GM23338 (cell line): ENCODE results near the gene PLXND1. TPM values are rescaled to one million over a fixed set of nuclear protein-coding genes. Genes with fewer than 3 reads are reported as not detected.

Experiments
- ATAC-seq: fragments of 200-7000 bp; cut with Tn5 transposase; 3 replicates; pipeline ENCODE4 v1.9.1; 2020
- DNase-seq: peaks from one replicate; pipeline ENCODE4 v3.0.0-alpha.2; 2015; ENCODE audit warnings: low spot score
- H2AFZ ChIP-seq: fragments of 200-600 bp; sonication (generic); 2 replicates; pipeline ENCODE4 v1.8.0; 2016; ENCODE audit warnings: antibody characterized with exemption, mild to moderate bottlenecking, moderate library complexity
- H3F3A ChIP-seq: fragments of 200-600 bp; sonication (generic); replicated peaks from 2 replicates; pipeline ENCODE4 v1.8.0; 2017; ENCODE audit warnings: antibody characterized with exemption, mixed run types, low read depth
- H3K27ac ChIP-seq: fragments of 200-600 bp; sonication (generic); 2 replicates; pipeline ENCODE4 v1.6.1; 2016; ENCODE audit warnings: low read depth
- H3K27me3 ChIP-seq: fragments of 200-600 bp; sonication (generic); 2 replicates; pipeline ENCODE4 v1.8.0; 2016; ENCODE audit warnings: mild to moderate bottlenecking, mixed run types, moderate library complexity; ENCODE audit not compliant: insufficient read depth
- H3K36me3 ChIP-seq: fragments of 200-600 bp; sonication (generic); 2 replicates; pipeline ENCODE4 v1.8.0; 2016; ENCODE audit warnings: mild to moderate bottlenecking; ENCODE audit not compliant: insufficient read depth
- H3K4me1 ChIP-seq: fragments of 200-600 bp; sonication (generic); 2 replicates; pipeline ENCODE4 v1.8.0; 2016; ENCODE audit warnings: mild to moderate bottlenecking, moderate library complexity; ENCODE audit not compliant: insufficient read depth
- H3K4me2 ChIP-seq: fragments of 200-600 bp; sonication (generic); 2 replicates; pipeline ENCODE4 v1.7.1; 2017; ENCODE audit warnings: mixed run types
- H3K4me3 ChIP-seq: fragments of 200-600 bp; sonication (generic); 2 replicates; pipeline ENCODE4 v1.6.1; 2016; ENCODE audit warnings: mixed run types
- H3K79me2 ChIP-seq: fragments of 200-600 bp; sonication (generic); replicated peaks from 2 replicates; pipeline ENCODE4 v1.8.0; 2017; ENCODE audit warnings: mild to moderate bottlenecking; ENCODE audit not compliant: insufficient read depth
- H3K9me2 ChIP-seq: fragments of 200-600 bp; sonication (generic); 2 replicates; pipeline ENCODE4 v1.8.0; 2017; ENCODE audit not compliant: insufficient read depth
- H4K20me1 ChIP-seq: fragments of 200-600 bp; sonication (generic); replicated peaks from 2 replicates; pipeline ENCODE4 v1.8.0; 2017; ENCODE audit warnings: mild to moderate bottlenecking; ENCODE audit not compliant: insufficient read depth
- H3K27ac Mint-ChIP-seq: 2 replicates; pipeline ENCODE4 v1.8.0; 2020; ENCODE audit warnings: inconsistent platforms, mild to moderate bottlenecking, moderate library complexity, mixed read lengths
- H3K27me3 Mint-ChIP-seq: 3 replicates; pipeline ENCODE4 v1.8.0; 2022; ENCODE audit warnings: low read depth, mild to moderate bottlenecking, moderate library complexity, mixed read lengths, inconsistent platforms; ENCODE audit not compliant: insufficient read depth, poor library complexity
- H3K36me3 Mint-ChIP-seq: 3 replicates; pipeline ENCODE4 v1.8.0; 2021; ENCODE audit warnings: low read depth, mild to moderate bottlenecking, inconsistent platforms, moderate library complexity, mixed read lengths
- H3K4me1 Mint-ChIP-seq: 3 replicates; pipeline ENCODE4 v1.8.0; 2020; ENCODE audit warnings: mild to moderate bottlenecking, inconsistent platforms, mixed read lengths
- H3K4me3 Mint-ChIP-seq: 3 replicates; pipeline ENCODE4 v1.8.0; 2021; ENCODE audit warnings: moderate library complexity, mild to moderate bottlenecking, inconsistent platforms, mixed read lengths
- H3K9me3 Mint-ChIP-seq: 3 replicates; pipeline ENCODE4 v1.8.0; 2020; ENCODE audit warnings: moderate library complexity, mild to moderate bottlenecking, inconsistent platforms, mixed read lengths
- CREB1 ChIP-seq: fragments of 250-450 bp; sonication (Bioruptor Pico); IDR thresholded peaks from 2 replicates; pipeline ENCODE4 v1.5.0; 2020; ENCODE audit warnings: low read depth, mild to moderate bottlenecking, moderate library complexity
- CTCF ChIP-seq, 2 experiments: fragments of 200-600 bp in 1 of 2; sonication (generic) in 1 of 2; conservative IDR thresholded peaks; 2 replicates each; pipeline versions ENCODE4 v1.5.1 to v1.6.1; 2016 to 2017; ENCODE audit warnings: antibody characterized with exemption in 2 of 2, low read depth in 2 of 2, mild to moderate bottlenecking in 2 of 2, moderate library complexity in 1 of 2
- ETS1 ChIP-seq: IDR thresholded peaks from 2 replicates; pipeline ENCODE4 v1.6.1; 2016; ENCODE audit warnings: antibody characterized with exemption
- EZH2 ChIP-seq: fragments of 200-600 bp; sonication (generic); IDR thresholded peaks from one replicate; pipeline ENCODE4 v1.8.0; 2017; ENCODE audit warnings: antibody characterized with exemption, mild to moderate bottlenecking, low read depth; ENCODE audit not compliant: unreplicated experiment
- JUNB ChIP-seq: IDR thresholded peaks from one replicate; pipeline ENCODE4 v1.6.1; 2016; ENCODE audit warnings: antibody characterized with exemption; ENCODE audit not compliant: unreplicated experiment
- POLR2AphosphoS5 ChIP-seq: IDR thresholded peaks from 2 replicates; pipeline ENCODE4 v1.6.1; 2016; ENCODE audit warnings: antibody characterized with exemption, low read depth
- REST ChIP-seq: IDR thresholded peaks from one replicate; pipeline ENCODE4 v1.6.1; 2018; ENCODE audit warnings: antibody characterized with exemption; ENCODE audit not compliant: unreplicated experiment
- STAT1 ChIP-seq: IDR thresholded peaks from one replicate; pipeline ENCODE4 v1.6.1; 2016; ENCODE audit warnings: antibody characterized with exemption; ENCODE audit not compliant: unreplicated experiment
- ZNF114 ChIP-seq: fragments of 250-450 bp; sonication (Bioruptor Pico); IDR thresholded peaks from 2 replicates; pipeline ENCODE4 v1.5.0; 2020; ENCODE audit warnings: mild to moderate bottlenecking, moderate library complexity
- ZNF331 ChIP-seq: fragments of 250-450 bp; sonication (Bioruptor Pico); IDR thresholded peaks from 2 replicates; pipeline ENCODE4 v1.5.0; 2020; ENCODE audit warnings: low read depth, mild to moderate bottlenecking, moderate library complexity
- polyA plus RNA-seq: library from polyadenylated mRNA; unstranded; fragments of >200 nt; fragmentation: Nextera tagmentation; extraction: Ambion mirVana; gene quantifications from 2 replicates; pipeline ENCODE4 v1.2.1, GENCODE V29; 2016
- total RNA-seq: library from RNA; depleted of rRNA; stranded (reverse); fragments of >200 nt; shearing (Covaris generic); gene quantifications from 2 replicates; pipeline ENCODE4 v1.2.3, GENCODE V29; 2014

The PLXND1 gene
- total and polyA plus RNA-seq, 2 experiments from 2014 or later: 13.3 to 60.4 TPM

GRCh38 chr3:129563850-129564535, 42.5 kb downstream of the PLXND1 start:
- no peak overlapping the region for H3K27ac Mint-ChIP-seq
- Histone ChIP-seq H3K9me2 (no peaks in the 10 kb centered on the region), H3K79me2 (no peaks in the 10 kb centered on the region), H2AFZ (no peak overlapping the region), H3K4me3 (no peak overlapping the region), H3F3A (no peaks in the 10 kb centered on the region), H3K4me1 (peaks cover 7% of the 10 kb centered on the region; the same call in 1 of the 2 replicates), H3K4me2 (no peak overlapping the region), H3K27ac (no peak overlapping the region), H3K36me3 (no peaks in the 10 kb centered on the region), H4K20me1 (no peaks in the 10 kb centered on the region), H3K27me3 (no peaks in the 10 kb centered on the region)
- H3K9me3 Mint-ChIP-seq: no peaks in the 10 kb centered on the region
- H3K36me3 Mint-ChIP-seq: peaks cover 4% of the 10 kb centered on the region; the same call in 1 of the 3 replicates
- H3K4me3 Mint-ChIP-seq: no peak overlapping the region
- ATAC-seq (no peak), DNase-seq (no peak)
- TF ChIP-seq POLR2AphosphoS5 (no peak), ZNF114 (CRISPR knock-in tag) (no peak)
- H3K27me3 Mint-ChIP-seq: peaks cover 11% of the 10 kb centered on the region
- H3K4me1 Mint-ChIP-seq: peaks cover 5% of the 10 kb centered on the region

DNA sequence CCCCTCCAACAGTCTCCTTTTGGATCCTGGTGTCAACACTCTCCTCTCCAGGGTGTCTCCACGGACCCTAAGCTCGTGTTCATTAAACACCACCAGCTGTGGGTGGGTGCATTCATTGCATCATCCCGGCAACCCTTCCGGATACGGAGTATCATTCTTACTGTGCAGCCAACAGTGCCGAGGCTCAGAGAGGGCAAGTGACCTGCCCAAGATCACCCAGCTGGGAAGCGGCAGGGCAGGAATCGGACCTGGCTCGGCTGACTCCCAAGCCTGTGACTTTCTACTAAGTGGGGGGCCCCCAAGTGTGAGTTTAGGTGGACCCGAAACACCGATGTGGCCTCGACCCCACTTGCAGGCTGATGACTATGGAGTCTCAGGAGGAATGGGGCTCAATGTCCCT, 43.1 kb downstream of the PLXND1 start:
- H3K9me3 Mint-ChIP-seq: no peaks in the 10 kb centered on the region
- Histone ChIP-seq H3K4me2 (no peak overlapping the region), H2AFZ (no peak overlapping the region), H3K27ac (no peak overlapping the region), H3K9me2 (no peaks in the 10 kb centered on the region), H3K36me3 (no peaks in the 10 kb centered on the region), H3K27me3 (no peaks in the 10 kb centered on the region), H3K4me3 (no peak overlapping the region), H4K20me1 (no peaks in the 10 kb centered on the region), H3K79me2 (no peaks in the 10 kb centered on the region), H3K4me1 (peaks cover 11% of the 10 kb centered on the region; the same call in 1 of the 2 replicates), H3F3A (no peaks in the 10 kb centered on the region)
- H3K27ac Mint-ChIP-seq: no peak overlapping the region
- peaks cover 10% of the 10 kb centered on the region for H3K27me3 Mint-ChIP-seq
- no peak for ATAC-seq
- no peak overlapping the region for H3K4me3 Mint-ChIP-seq
- DNase-seq: no peak
- TF ChIP-seq ZNF331 (CRISPR knock-in tag) (no peak), REST (no peak), EZH2 (no peak), ETS1 (no peak), ZNF114 (CRISPR knock-in tag) (no peak), STAT1 (no peak), JUNB (no peak), CTCF (conservative IDR thresholded peaks at IDR 0.05; ENCODE audit: low read depth in 2 of 2) (no peak), CREB1 (CRISPR knock-in tag) (no peak)
- H3K4me1 Mint-ChIP-seq: peaks cover 6% of the 10 kb centered on the region
- H3K36me3 Mint-ChIP-seq: peaks cover 4% of the 10 kb centered on the region; the same call in 1 of the 3 replicates
